NCI-H774 (cell line): ENCODE measurements around the gene OPA3.
A peak's percentile ranks its signal among the peaks of the same experiment; 100 is the strongest.
"Not testable (repeated sequence)": the region's sequence is repeated elsewhere in the genome, so short reads cannot be mapped to it uniquely, and the experiment has no call there.

Experiments used
- DNase-seq: peaks from one replicate; lab custom pipeline; 2025; lab: John Stamatoyannopoulos, UW

OPA3 gene

DNA sequence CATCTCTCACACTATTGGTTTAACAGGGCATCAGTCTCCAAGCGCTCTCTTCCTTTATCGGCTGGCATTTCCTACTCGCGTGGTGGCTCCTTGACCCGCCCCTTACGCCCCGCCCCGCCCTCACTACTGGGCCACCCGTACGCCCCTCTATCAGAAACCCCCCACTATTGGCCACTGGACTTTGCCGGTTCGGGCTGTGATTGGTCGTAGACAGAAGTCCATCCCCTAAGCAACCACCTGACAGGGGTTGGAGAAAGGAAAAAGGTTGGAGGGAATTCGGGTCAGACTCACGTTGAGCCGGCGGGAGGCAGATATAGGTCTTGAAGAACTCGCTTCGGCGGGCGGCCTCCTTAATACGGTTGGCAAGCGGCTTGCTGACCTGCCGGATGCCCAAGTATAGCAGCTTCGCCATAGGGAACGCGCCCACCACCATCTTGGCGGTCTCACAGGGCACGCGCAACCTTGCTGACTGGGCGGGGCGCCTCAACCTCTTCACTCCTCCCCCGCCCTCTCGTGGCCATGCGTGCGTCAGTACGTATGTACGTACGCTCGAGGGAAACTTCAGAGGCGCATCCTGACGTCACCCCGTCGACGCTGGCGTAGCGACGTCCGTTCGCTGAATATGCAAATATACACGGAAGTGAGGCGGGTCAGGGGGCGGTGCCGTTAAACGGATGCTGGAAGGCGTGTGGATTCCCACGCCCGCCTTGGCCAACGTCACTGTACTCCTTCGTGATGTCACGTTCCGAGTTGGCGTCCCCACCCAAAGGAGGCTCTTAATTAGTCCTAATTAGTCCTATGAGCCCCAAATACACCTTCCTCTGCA lies at the start of gene OPA3:
Gene OPA3, minus strand, starts transcription at position 471 of the 826 bp plus-strand sequence. Its CDS starts 38 bp downstream, at position 433.
- DNase-seq, result peak; percentile 99

DNA sequence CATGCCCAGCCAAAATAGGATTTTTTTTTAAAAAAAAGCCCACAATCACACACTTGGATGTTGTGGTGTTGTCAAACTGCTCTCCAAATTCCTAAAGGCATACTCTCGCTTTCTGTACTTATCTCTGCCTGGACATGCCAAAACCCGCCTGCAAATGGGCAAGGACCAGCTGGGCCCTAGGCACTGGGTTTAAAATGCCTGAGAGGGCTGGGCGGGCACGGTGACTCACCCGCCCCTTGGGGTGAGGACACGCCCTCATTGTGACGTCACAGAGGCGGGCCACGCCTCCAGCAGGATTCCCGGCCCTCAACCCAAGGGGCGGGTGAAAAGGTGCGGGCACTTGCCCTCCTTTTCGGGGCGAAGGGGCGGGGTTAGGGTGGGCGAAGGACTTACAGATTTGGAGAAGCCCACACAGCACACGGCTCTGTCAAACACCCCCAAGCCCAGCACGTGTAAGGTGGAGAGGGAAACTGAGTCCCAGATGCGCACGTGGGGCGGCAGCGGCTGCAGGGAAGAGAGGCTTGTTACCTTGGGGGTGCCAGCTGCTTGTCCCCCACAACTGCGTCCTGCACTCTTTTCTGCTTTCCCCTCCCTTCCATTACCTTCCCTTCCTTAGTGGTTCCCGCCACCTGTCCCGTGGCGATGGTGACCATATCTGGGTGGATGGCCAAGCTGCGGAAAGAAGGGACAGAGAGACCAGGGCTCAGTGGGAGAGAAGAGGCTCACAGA lies 48.0 kb upstream of the OPA3 start:
- DNase-seq, result peak; percentile 62

DNA sequence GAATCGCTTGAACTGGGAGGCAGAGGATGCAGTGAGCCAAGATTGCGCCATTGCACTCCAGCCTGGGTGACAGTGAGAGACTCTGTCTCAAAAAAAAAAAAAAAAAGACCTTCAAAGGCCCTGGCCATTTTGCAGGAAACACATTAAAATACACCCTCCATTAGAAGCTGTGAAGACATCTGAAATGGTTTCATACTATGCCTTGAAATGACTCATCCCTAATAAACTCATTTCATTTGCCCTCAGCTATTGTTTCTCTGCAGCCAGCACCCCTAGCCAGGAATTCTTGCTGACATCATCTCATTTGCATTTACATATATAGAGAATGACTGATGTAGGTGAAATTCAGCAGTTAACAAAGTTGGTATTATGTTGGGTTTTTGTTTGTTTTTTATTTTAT lies 45.9 kb upstream of the OPA3 start:
- no peak for DNase-seq

DNA sequence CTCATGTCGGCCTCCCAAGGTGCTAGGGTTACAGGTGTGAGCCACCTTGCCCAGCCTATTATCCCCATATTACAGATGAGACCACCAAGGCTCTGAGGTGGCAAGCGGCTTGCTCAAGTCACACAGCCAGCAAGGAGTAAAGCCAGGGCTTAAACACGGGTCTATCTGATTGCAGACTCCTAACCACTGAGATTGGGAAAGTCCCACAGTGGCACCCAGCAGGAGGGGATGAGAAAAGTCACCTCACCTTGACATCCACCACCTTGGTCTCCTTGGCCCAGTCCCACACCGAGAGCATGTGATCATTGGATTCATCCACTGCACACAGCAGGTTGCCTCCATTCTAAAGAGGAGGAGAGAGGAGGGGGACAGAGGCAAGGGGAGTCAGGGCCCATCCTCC lies 45.1 kb upstream of the OPA3 start:
- no peak for DNase-seq

GRCh38 chr19:45628219-45628618 lies 43.6 kb upstream of the OPA3 start:
- DNase-seq, result not testable (repeated sequence)

DNA sequence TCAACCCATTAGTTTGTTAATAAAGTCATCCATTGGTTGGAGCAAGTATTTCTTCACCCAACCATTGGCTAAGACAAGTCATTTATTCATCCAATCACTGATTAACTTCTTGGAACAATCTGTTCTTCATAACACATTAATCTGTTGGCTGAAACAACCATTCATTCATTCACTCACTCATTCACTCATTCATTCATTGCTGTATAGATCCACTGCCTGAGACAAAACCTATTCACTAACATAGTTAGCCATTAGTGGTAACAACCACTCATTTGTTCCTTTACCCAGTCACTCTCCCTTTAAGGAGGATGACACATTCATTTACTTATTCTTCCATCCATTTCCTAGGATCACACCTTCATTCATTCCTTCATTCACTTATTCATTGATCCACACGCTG lies 39.4 kb upstream of the OPA3 start:
- DNase-seq, result no peak

DNA sequence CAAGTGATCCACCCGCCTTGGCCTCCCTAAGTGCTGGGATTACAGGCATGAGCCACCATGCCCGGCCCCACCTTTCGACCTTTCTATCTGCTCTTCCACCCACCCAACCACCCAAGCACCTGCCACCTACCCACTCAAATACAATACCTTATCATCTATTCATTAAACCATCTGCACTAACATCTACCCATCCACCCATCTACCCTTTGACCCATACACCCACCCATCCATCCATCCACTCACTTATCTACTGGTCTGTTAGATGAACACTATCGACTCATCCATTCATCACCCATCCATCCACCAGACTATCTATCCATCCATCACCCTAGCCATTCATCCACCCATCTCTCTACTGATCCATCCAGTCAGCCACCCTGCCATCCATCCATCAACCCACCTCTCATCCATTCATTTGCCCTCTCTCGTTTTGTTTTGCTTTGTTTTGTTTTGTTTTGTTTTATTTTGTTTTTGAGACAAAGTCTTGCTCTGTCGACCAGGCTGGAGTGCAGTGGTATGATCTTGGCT lies 37.4 kb upstream of the OPA3 start:
- DNase-seq, result no peak

GRCh38 chr19:45621389-45621788 lies 36.8 kb upstream of the OPA3 start:
- DNase-seq, result no peak

DNA sequence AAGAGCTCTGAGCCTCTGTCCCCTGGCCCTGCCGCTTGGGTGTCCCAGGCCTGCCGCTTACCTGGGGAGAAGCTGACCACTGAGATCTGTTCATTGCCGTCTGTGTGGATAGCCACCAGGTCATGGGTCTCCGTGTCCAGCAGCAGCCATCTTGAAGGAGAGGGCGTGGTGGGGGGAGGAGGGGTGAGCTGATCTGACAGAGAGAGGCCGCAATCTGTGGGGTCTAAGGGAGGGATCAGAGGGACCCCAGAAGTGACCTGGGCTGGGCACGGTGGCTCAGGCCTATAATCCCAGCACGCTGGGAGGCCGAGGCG lies 32.1 kb upstream of the OPA3 start:
- DNase-seq, result no peak

DNA sequence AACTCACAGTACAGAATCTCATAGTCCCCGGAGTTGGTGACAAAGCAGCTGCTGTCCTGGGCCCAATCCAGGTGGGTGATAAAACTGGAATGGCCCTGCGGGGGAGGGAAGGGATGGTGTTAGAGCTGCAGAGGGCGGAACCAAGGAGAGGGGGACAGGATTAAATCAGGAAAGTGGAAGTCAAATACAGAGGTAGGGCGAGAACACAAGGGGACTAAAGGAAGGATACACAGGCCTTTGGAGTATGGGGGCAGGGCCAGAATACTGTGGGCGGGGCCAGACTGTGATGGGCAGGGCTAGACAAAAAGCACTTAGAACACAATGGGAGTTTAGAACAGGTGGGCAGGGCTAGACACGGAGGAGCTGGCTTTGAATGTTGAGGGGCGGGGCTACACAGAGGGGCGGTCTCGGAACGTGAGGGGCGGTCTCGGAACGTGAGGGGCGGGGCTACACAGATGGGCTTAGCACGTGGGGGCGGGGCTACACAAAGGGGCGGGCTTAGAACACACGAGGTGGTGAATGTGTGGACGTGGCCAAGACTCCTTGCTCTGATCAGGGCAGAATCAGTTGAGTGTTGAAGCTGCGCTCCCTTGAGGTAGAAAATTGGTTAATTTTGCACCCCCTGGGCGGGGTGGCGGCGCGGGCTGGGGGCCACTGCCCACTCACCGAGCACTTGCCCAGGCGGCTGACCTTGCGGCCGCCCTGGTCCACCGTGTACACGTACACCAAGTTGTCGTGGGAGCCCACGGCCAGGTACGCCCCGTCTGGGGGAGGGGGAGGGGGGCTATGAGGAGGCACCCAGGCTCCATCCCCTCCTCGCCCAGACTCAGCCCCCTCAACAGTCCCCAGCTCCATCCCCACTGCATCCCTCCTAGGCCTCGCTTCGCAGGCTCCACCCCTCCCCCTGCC lies 31.4 kb upstream of the OPA3 start:
- peak; percentile 71 for DNase-seq

DNA sequence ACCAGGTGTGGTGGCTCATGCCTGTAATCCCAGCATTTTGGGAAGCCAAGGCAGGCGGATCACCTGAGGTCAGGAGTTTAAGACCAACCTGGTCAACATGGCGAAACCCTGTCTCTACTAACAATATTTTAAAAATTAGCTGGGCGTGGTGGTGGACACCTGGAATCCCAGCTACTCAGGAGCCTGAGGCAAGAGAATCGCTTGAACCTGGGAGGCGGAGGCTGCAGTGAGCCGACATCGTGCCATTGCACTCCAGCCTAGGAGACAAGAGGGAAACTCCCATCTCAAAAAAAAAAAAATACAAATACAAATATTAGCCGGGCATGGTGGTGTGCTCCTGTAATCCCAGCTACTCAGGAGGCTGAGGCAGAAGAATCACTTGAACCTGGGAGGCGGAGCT lies 30.5 kb upstream of the OPA3 start:
- DNase-seq, result not testable (repeated sequence)

GRCh38 chr19:45613926-45614725 lies 29.5 kb upstream of the OPA3 start:
- DNase-seq, result no peak

DNA sequence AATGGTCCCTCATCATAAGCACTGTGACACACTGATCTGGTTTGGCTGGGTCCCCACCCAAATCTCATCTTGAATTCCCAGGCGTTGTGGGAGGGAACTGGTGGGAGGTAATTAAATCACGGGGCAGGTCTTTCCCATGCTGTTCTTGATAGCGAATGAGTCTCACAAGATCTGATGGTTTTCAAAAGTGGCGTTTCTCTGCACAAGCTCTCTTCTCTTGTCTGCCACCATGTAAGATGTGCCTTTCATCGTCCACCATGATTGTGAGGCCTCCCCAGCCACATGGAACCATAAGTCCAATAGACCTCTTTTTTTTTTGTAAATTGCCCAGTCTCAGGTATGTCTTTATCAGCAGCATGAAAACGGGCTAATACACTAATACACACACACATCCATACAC lies 24.3 kb upstream of the OPA3 start:
- DNase-seq, result no peak

DNA sequence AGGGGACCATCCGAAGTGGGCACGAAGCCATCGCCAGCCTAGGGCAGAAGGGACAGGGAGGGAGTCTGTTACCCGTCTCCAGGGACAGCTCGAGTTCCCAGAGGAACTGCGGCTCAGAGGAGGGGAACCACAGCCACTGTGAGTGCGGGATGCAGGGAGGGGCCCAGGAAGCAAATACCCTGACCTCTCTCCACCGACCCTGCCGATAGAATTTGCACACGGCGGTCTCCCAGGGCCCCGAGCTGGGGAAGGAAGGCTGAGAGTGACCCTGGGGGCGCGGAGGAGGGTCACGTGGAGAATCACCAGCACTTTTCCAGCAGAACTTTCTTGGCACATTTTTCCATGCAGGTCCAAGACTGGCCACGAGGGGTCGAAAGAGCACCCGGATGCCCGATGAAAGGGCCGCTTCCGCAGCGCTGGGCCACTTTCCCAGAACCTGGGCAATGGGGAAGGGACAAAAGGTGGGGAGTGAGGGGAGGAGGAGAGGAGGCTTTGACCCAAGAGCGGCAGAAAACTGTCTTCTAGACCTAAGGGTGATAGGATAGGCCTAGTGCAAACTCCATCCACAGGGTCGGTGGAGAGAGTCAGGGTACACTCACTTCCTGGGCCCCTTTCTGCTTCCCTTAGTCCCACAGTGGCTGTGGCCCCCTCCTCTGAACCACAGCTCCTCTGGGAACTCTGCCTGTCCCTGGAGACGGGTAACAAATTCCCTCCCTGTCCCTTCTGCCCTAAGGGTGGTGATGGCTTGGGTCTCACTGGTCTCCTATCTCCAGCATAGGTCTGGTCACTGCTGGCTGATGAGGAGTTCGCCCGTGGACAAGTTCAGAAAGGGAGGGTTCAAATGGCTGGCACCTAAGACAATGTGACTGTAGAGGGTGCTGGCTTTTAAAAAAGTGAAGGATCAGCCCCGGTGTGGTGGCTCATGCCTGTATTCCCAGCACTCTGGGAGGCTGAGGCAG lies 22.7 kb upstream of the OPA3 start:
- DNase-seq, result peak; percentile 31

GRCh38 chr19:45601524-45602374 lies 17.1 kb upstream of the OPA3 start, which contains the start of gene GPR4:
Gene GPR4 (minus strand): TSS chr19:45602212. CDS start chr19:45591866, 10,346 bp downstream.
- DNase-seq, result no peak

DNA sequence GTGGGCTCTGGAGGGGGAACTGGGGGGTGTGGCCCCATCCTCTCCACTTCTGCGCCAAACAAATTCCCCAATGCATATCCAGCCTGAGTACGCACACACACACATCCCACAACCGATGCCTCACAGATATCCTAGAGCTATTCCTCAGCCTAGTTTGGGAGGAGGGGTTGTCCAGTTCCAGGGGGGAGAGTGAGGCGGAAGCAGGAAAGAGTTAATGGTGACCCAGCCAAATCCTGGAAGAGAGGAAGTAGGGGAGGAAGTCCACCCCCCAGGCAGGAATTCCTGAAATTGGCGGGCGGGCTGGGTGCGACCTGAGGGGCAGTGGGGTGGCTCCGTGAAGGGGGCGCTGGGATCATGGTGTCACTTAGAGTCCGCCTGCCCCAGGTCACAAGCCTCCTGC lies 16.5 kb upstream of the OPA3 start:
- no peak for DNase-seq

DNA sequence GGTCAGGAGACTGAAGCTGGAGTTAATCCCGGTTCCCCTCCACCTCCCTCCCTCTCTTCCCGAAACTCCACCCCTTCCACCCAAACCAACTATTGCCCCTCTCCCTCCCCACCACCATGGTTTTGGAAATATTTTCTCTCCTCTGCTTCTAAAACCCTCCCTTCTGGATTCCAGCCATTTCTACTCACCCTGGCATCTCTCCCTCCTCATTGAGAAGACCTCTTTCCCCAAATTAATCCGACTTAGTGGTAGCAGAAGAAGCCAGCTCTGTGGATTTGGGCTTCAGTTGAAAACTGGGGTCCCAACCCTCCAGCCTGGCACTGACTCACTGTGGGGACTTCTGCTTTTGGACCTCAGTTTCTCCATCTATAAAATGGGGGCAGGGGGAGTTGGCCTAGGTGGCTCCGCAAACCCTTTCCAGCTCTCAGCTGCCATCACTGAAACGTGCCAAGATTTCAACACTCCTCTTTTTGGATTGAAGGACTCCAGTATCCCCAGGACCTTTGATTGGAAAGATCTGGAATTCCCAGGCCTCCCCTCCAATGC lies 15.8 kb upstream of the OPA3 start:
- no peak for DNase-seq

DNA sequence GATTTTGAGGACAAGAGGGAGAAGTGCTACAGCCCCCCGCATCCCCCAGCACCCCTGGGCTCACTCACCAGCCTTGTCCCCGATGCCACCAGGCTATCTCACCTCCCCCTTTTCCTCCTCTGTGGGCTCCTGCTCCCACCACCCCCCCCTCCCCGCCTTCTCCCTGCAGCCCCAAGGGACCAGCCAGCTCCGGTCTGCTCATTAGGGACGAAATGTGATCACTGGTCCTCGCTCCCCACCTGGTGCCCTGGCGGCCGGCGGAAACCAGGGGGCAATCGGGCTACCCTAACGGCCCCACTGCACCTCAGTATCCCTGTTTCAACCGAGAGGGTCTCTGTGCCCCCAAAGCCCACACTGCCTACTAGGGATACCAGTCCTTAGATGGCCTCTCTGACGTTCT lies 14.7 kb upstream of the OPA3 start:
- no peak for DNase-seq
